ENCODE measurements around the gene MBNL2.

DNA sequence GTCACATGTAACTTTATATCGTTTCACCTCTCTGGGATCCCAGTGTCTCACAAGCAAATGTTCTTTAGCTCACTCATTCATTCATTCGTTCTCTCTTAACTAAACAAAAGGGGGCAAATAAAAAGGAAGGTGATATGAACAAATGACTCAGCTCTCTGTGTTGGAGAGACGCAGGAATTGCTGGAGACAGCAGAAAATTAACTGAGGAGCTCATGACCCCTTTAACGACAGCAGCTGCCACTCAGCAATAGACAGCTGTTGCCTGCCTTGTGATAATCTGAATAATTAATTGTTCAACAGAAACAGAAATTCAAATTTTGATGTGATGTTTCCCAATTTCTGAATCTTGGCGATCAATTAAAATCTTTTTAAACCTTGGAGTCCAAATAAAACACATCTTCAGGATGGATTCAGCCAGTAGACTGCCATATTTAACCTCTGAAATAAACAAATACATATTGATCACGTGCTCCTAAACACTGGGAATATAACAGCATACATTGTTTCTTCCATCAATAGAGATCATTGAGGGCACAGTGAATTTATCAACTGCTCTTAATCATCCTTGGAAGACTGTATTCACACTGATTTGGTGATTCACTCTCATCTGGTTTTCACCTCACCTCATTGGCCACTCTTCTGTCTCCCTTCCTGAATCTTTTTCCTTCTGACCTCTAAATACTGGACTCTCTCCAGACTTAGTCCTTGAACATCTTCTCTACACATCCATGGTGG, 63.3 kb downstream of the MBNL2 start:
- TF ChIP-seq, protein P1, sequence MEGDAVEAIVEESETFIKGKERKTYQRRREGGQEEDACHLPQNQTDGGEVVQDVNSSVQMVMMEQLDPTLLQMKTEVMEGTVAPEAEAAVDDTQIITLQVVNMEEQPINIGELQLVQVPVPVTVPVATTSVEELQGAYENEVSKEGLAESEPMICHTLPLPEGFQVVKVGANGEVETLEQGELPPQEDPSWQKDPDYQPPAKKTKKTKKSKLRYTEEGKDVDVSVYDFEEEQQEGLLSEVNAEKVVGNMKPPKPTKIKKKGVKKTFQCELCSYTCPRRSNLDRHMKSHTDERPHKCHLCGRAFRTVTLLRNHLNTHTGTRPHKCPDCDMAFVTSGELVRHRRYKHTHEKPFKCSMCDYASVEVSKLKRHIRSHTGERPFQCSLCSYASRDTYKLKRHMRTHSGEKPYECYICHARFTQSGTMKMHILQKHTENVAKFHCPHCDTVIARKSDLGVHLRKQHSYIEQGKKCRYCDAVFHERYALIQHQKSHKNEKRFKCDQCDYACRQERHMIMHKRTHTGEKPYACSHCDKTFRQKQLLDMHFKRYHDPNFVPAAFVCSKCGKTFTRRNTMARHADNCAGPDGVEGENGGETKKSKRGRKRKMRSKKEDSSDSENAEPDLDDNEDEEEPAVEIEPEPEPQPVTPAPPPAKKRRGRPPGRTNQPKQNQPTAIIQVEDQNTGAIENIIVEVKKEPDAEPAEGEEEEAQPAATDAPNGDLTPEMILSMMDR (IDR thresholded peaks at IDR 0.05; ENCODE audit: poor library complexity), result no peak
- no peak for TF ChIP-seq EZH2phosphoT487 (IDR thresholded peaks at IDR 0.05; ENCODE audit: low read depth, severe bottlenecking, unreplicated experiment)
